Kidney (tissue), 14 donors: ENCODE results near the gene PLEKHG5. TPM values are rescaled to one million over a fixed set of nuclear protein-coding genes. Genes with fewer than 3 reads are reported as not detected.

Source experiments
- DNase-seq, 5 donors: peaks; one replicate each; pipeline ENCODE4 v3.0.0-alpha.2; 2013 to 2020
- FAIRE-seq: peaks from 2 replicates; lab custom pipeline; 2012; peaks lifted over from hg19 to GRCh38; lab: Jason Lieb, UNC
- H3K27ac ChIP-seq, 2 donors: one replicate each; pipeline ENCODE4 v1.7.0; 2013; ENCODE audit warnings: low read depth in 2 of 2, low read length in 2 of 2, inconsistent platforms in 1 of 2
- H3K27me3 ChIP-seq: one replicate; pipeline ENCODE4 v1.7.1; 2013; ENCODE audit warnings: low read length, inconsistent platforms; ENCODE audit not compliant: control insufficient read depth, insufficient read depth
- H3K36me3 ChIP-seq, 3 donors: one replicate each; pipeline versions ENCODE4 v1.7.0 to v1.7.1; 2013; ENCODE audit warnings: low read length in 3 of 3, control low read depth in 1 of 3, inconsistent platforms in 1 of 3; ENCODE audit not compliant: insufficient read depth in 3 of 3, control insufficient read depth in 2 of 3
- H3K4me1 ChIP-seq, 3 donors: one replicate each; pipeline versions ENCODE4 v1.7.0 to v1.7.1; 2013; ENCODE audit warnings: low read length in 3 of 3, inconsistent platforms in 1 of 3, low read depth in 1 of 3; ENCODE audit not compliant: control insufficient read depth in 2 of 3, insufficient read depth in 2 of 3
- H3K4me3 ChIP-seq, 3 donors: one replicate each; pipeline versions ENCODE4 v1.7.0 to v1.8.1; 2013; ENCODE audit warnings: low read length in 3 of 3, control low read depth in 1 of 3, inconsistent platforms in 1 of 3
- H3K9ac ChIP-seq, 3 donors: one replicate each; pipeline versions ENCODE4 v1.7.0 to v1.7.1; 2013; ENCODE audit warnings: low read length in 3 of 3, control low read depth in 1 of 3, inconsistent platforms in 1 of 3
- H3K9me3 ChIP-seq, 3 donors: one replicate each; pipeline versions ENCODE4 v1.7.0 to v1.7.1; 2013; ENCODE audit warnings: low read length in 3 of 3, control low read depth in 1 of 3, inconsistent platforms in 1 of 3; ENCODE audit not compliant: control insufficient read depth in 2 of 3, insufficient read depth in 1 of 3
- intact Hi-C: fragments of 100-400 bp; cut with DNase I; formaldehyde crosslinking; loops from one replicate; pipeline ENCODE4 v1.11.1; 2022
- polyA plus RNA-seq: library from polyadenylated mRNA; stranded (reverse); fragments of 350-450 nt; fragmentation: Illumina TruSeq; extraction: RNeasy Lipid Tissue Mini Kit (QIAGEN cat#74804); gene quantifications from one replicate; pipeline ENCODE4 v1.2.3, GENCODE V29; 2014; ENCODE audit warnings: low read depth, low replicate concordance; ENCODE audit not compliant: insufficient read depth
- total RNA-seq: library from RNA; stranded (reverse); fragmentation: NEBNext Ultra II Directional; extraction: Animal tissue kit (Norgen Biotek cat#: 25700); gene quantifications from one replicate; pipeline ENCODE4 v1.2.1, GENCODE V29; 2021
- TF ChIP-seq, protein P1 (sequence below): IDR thresholded peaks from 3 replicates; pipeline ENCODE4 v1.5.1; 2012; ENCODE audit warnings: mild to moderate bottlenecking, moderate library complexity, borderline replicate concordance; ENCODE audit not compliant: insufficient read depth; ENCODE audit errors: extremely low read depth
- donor health status: control.
- donor health status: control.
- donor health status: control.
- donor health status: control.
- donor health status: control.
- donor health status: DM: yes; HTN: yes; CAD: no.
- donor health status: Normal renal cell carcinoma (clear cell type).

Gene PLEKHG5
- total and polyA plus RNA-seq, 2 donors from 2014 or later, result 4.4 to 14.0 TPM

DNA sequence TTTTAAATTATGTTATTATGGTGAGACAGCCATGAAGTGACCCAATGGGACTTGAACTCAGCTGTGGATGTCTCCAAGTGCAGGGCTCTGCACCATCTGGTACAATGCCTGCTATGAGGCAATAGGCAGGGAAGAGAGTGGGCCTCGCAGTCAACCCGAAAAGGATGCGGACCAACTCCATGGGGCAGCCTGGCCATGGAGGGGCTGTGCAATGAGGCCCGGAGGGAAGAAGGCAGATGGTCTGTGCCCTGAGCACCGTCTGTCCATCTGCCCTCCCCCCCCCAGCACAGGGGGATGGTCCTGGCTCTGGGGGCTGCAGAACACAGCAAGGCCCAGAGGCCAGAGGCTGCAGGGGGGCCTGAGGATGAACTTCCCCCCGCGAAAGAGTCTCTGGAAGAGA is 49.9 kb downstream of the PLEKHG5 start:
- Histone ChIP-seq H3K4me3 (no peak overlapping the region), H3K27ac (no peak overlapping the region), H3K27me3 (peaks cover 3% of the 10 kb centered on the region), H3K4me1 (peaks cover 0 to 12% (median 0%) of the 10 kb centered on the region in 3 donors), H3K9me3 (no peaks in the 10 kb centered on the region), H3K9ac (no peak overlapping the region), H3K36me3 (no peaks in the 10 kb centered on the region)
- FAIRE-seq (no peak), DNase-seq (peak in 1 of 5 donors; percentile 67)
- TF ChIP-seq, protein P1, sequence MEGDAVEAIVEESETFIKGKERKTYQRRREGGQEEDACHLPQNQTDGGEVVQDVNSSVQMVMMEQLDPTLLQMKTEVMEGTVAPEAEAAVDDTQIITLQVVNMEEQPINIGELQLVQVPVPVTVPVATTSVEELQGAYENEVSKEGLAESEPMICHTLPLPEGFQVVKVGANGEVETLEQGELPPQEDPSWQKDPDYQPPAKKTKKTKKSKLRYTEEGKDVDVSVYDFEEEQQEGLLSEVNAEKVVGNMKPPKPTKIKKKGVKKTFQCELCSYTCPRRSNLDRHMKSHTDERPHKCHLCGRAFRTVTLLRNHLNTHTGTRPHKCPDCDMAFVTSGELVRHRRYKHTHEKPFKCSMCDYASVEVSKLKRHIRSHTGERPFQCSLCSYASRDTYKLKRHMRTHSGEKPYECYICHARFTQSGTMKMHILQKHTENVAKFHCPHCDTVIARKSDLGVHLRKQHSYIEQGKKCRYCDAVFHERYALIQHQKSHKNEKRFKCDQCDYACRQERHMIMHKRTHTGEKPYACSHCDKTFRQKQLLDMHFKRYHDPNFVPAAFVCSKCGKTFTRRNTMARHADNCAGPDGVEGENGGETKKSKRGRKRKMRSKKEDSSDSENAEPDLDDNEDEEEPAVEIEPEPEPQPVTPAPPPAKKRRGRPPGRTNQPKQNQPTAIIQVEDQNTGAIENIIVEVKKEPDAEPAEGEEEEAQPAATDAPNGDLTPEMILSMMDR, result no peak
- intact Hi-C loops, result no loop called here

DNA sequence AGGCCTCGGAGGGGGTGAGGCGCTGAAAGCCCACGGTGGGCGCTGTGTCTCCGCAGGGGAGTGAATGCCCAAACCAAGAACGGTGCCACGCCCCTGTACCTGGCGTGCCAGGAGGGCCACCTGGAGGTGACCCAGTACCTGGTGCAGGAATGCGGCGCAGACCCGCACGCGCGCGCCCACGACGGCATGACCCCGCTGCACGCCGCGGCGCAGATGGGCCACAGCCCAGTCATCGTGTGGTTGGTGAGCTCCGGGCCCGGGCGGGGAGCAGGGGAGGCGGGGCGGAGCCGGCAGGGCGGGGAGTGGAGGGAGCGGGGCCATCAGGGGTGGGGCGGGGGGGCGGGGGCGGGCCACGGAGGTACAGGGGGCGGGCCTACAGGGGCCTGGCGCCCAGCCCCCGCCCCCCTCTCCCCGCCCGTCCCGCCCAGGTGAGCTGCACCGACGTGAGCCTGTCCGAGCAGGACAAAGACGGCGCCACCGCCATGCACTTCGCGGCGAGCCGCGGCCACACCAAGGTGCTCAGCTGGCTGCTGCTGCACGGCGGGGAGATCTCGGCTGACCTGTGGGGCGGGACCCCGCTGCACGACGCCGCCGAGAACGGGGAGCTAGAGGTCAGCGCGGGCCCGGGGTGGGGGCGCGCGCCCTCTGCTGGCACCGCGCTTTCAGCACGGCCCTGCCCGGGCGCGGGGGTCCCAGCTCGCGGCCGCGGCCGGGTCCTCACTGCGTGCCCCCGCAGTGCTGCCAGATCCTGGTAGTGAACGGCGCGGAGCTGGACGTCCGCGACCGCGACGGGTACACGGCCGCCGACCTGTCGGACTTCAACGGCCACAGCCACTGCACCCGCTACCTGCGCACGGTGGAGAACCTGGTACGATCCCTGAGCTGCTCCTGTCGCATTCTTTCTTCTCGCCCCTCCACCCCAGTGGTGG is 51.0 kb downstream of the PLEKHG5 start:
- Histone ChIP-seq H3K4me3 (no peak overlapping the region), H3K36me3 (no peaks in the 10 kb centered on the region), H3K9me3 (no peaks in the 10 kb centered on the region), H3K27me3 (peaks cover 3% of the 10 kb centered on the region), H3K9ac (no peak overlapping the region), H3K4me1 (peaks cover 0 to 12% (median 0%) of the 10 kb centered on the region in 3 donors), H3K27ac (no peak overlapping the region)
- FAIRE-seq (no peak), DNase-seq (peak; percentile 77 to 93 (median 80))
- TF ChIP-seq, protein P1, result peak; percentile 4
- intact Hi-C loops, result no loop called here

DNA sequence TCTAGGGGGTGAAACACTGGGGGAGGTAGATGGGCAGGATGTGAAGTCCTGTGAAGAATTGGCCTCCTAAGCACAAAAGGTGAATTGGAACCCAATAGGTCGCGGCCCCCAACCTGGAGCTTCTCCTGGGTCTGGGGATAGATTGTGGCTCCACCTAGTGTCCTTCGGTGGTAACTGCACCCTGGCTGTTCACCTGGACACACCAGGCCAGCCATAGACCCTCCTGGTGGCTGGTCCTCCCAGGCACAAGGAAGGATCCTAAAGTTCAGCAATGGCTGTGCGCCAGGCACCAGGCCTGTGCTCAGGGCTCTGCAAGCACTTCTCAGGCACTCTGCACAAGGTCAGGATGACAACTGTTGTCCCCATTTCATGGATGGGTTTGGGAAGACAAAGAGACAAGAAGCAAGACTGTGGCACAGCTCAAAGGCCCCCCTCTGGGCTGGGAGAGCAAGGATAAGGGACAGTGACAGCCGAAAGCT is 53.4 kb downstream of the PLEKHG5 start:
- Histone ChIP-seq H3K27me3 (no peaks in the 10 kb centered on the region), H3K9ac (no peak overlapping the region), H3K4me3 (no peak overlapping the region), H3K4me1 (peaks cover 0 to 11% (median 0%) of the 10 kb centered on the region in 3 donors), H3K36me3 (no peaks in the 10 kb centered on the region), H3K9me3 (no peaks in the 10 kb centered on the region), H3K27ac (peak overlapping the region; percentile 0 to 62)
- TF ChIP-seq, protein P1, result peak; percentile 94
- no peak for FAIRE-seq
- intact Hi-C loops, result no loop called here
- peak; percentile 72 to 88 (median 79) for DNase-seq
